HG02759 (cell line): ENCODE measurements around the gene CEP20.
"Not testable (repeated sequence)": the region's sequence is repeated elsewhere in the genome, so short reads cannot be mapped to it uniquely, and the experiment has no call there.

Source experiments
- ATAC-seq: cut with Tn5 transposase; IDR thresholded peaks from one replicate; pipeline ENCODE4 v1.9.1; 2021; ENCODE audit warnings: mild to moderate bottlenecking, moderate library complexity; ENCODE audit not compliant: unreplicated experiment

The CEP20 gene, protein sequence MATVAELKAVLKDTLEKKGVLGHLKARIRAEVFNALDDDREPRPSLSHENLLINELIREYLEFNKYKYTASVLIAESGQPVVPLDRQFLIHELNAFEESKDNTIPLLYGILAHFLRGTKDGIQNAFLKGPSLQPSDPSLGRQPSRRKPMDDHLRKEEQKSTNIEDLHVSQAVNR

DNA sequence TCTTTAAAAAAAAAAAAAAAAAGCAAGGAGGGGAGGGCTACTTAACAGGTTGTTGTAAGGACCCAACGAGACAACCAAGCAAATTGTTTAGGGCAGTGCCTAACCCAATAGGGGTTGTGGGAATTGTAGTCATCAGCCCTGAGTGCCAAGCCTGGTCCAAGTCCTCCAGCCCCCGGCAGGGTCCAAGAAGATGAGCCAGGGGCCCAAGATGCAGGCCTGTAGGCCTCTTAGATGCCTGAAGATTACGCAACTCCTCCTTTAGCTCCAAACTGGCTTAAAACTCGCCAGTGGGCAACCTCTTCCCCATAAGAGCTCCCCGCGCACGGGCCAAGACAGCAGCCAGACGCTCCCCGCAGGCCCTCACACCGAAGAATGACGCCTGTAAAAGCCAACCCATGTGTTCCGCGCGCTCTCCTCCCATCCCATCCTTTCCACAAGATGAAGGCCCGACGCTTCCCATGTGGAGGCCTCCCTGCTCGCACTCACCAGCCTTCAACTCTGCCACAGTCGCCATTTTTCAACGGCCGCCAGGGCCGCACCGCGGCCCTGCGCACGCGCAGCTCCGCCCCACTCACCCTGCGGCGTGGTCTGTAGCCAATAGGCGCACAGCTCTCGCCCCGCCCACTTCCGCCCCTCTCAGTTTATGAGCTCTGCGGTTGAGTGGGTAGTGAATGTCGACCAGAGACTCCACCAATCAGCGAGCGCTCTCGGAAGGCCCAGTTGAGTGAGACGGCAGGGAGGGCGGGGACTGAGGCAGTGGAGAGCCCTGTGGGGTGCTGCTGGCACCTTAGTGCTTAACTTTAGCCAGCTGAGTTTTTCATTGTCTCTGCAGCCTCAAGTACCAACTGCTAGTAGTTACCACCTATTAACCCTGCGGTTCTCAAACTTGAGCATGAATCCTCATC lies at the start of gene CEP20:
CEP20 (minus strand) TSS at position 532 of the 905 bp plus-strand sequence; CDS start at position 514, 18 bp downstream.
- ATAC-seq: peak; percentile 99

DNA sequence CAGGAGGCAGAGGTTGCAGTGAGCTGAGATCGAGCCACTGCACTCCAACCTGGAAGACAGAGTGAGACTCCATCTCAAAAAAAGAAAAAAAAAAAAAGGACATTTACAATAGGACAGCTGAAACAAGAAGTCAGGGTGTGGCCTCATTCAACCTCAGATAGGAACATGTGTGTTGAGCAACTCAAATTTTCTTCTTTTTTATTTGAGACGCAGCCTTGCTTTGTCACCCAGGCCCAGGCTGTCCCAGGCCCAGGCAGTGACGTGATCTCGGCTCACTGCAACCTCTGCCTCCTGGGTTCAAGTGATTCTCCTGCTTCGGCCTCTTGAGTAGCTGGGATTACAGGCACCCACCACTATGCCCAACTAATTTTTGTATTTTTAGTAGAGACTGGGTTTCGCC lies 48.4 kb upstream of the CEP20 start:
- ATAC-seq: not testable (repeated sequence)

DNA sequence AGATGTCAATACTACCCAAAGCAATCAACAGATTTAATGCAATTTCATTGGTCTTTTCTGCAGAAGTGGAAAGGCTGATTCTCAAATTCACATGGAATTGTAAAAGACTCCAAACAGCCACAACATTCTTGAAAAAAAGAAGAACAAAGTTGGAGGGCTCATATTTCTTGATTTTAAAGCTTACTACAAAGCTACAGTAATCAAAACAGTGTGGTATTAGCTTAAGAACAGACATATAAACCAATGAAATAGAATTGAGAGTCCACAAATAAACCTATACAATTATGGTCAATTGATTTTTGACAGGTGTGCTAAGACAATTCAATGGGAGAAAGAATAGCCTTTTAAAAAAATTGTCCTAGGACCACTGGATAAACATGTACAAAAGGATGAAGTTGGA lies 46.6 kb upstream of the CEP20 start:
- ATAC-seq: no peak

DNA sequence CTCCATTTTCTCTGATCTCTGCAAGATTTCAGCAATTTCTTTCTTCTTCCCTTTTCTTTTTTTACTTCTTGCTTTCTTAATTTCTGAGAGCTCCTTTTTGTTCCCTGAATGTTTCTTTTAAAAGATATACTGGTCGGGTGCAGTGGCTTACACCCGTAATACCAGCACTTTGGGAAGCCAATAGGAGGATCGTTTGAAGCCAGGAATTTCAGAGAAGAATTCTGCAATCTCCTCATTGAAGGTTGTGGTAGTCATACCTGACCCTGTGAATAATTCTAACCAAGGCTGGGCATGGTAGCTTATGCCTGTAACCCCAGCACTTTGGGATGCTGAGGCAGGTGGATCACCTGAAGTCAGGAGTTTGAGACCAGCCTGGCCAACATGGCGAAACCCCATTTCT lies 45.4 kb upstream of the CEP20 start:
- ATAC-seq: no peak

DNA sequence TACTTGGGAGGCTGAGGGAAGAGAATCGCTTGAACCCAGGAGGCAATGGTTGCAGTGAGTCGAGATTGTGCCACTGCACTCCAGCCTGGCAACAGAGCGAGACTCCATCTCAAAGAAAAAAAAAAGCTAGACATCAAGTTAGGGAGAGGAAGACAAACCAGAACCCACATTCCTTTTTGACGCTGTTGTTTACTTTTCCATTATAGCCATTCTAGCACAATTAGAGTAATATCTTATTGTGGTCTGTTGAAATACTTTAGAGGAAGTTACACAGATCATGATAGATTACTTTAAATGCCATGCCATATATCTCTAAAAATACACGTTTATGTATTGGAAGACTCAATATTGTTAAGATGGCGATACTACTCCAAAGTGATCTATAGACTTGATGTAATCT lies 44.5 kb upstream of the CEP20 start:
- ATAC-seq: no peak

DNA sequence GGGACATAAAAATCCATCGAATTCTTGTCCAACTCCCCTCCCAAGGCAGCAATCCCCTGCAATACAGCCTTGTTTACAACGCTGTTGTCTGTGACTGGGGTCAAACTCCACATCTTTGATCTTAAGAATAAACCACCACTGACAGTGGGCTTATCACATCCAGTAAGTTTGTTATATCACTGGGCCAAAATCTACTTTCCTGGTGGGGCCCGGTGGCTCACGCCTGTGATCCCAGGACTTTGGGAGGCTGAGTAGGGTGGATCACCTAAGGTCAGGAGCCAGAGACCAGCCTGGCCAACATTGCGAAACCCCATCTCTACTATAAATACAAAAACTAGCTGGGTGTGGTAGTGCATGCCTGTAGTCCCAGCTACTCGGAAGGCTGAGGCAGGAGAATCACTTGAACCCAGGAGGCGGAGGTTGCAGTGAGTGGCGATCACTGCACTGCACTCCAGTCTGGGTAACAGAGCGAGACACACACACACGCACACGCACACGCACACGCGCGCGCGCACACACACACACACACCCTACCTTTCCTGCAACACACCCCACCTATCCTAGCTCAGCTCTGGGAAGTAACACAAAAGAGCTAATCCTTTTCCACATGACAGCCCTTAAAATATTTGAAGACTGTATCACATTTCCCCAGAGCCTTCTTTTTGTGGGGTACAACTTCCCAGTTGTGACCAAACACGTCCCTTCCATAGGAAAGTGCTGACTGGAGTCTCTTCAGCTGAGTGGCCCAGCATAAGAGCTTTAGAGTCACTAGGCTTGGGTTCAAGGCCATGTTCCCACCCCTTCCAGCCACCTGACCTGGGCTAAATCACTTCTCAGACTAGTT lies 40.1 kb upstream of the CEP20 start:
- no peak for ATAC-seq

DNA sequence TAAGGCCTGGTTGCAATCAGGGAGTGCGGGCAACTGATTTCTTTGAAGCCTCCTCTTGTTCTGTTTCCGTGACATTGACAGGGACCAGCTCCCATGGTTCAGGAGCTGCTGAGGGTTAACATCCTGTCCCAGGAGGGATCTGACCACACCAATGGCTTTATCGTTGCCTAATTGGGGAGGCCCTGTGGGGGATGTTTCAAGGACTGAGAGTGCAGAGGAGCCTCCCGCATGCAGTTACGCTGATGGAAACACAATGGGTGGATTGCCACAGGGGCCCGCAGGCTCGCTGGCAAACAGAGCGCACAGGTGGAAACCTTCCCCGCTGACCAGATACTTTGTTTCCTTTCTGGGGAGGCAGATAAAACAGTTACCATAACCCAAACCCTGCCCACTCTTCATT lies 37.2 kb upstream of the CEP20 start:
- ATAC-seq: no peak

DNA sequence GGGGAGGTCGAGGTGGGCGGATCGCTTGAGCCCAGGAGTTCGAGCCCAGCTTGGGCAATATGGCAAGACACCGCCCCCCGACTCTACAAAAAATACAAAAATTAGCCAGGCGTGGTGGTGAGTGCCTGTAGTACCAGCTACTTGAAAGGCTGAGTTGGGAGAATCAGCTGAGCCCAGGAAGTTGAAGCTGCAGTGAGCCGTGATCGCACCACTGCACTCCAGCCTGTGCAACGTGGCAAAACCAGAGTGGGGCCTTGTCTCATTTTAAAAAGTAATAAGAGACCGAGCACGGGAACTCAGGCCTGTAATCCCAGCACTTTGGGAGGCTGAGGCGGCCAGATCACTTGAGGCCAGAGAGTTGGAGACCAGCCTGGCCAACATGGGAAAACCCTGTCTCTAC lies 36.6 kb upstream of the CEP20 start:
- no peak for ATAC-seq

DNA sequence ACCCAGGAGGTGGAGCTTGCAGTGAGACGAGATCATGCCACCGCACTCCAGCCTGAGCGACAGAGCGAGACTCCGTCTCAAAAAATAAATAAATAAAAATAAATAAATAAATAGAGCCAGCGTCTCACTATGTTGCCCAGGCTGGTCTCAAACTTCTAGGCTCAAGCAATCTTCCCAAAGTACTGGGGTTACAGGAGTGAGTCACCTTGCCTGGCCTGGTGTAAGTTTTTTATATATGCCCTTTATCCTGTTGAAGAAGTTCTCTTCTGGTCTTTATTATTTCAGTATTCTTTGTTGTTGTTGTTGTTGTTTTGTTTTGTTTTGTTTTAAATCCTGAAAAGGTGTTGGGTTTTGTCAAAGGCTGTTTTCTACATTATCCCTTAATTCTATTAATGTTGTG lies 30.9 kb upstream of the CEP20 start:
- no peak for ATAC-seq

DNA sequence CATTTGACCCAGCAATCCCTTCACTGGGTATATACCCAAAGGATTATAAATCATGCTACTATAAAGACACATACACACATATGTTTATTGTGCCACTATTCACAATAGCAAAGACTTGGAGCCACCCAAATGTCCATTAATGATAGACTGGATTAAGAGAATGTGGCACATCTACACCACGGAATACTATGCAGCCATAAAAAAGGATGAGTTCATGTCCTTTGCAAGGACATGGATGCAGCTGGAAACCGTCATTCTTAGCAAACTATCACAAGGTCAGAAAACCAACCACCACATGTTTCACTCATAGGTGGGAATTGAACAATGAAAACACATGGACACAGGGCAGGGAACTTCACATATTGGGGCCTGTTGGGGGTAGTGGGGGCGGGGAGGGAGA lies 29.9 kb upstream of the CEP20 start:
- not testable (repeated sequence) for ATAC-seq

DNA sequence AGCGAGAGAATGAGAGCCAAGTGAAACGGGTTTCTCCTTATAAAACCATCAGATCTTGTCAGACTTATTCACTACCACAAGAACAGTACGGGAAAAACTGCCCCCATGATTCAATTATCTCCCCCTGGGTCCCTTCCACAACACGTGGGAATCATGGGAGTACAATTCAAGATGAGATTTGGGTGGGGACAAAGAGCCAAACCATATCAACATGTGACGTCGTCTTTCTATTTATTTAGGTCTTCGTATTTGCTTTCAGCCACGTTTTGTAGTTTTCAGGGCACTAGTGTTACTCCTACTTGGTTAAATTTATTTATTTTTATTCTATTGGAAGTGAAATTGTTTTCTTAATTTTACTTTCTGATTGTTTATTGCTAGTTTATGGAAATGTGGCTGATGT lies 27.9 kb upstream of the CEP20 start:
- ATAC-seq: no peak

DNA sequence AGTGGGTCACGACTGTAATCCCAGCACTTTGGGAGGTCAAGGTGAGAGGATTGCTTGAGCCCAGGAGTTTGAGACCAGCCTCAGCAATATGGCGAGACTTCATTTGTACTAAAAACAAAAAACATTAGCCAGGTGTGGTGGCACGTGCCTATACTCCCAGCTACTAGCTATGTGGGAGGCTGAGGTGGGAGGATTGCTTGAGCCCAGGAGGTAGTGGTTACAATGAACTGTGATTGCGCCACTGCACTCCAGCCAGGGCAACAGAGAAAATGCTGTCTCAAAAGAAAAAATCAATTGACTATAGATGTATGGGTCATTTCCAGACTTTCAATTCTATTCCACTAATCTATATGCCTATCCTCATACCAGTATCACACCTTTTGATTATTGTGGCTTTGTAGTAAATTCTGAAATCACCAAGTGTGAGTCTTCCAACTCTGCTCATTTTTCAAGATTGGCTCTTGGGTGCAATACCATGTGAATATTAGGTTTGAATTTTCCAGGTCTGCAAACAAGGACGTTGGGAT lies 27.2 kb upstream of the CEP20 start:
- no peak for ATAC-seq

DNA sequence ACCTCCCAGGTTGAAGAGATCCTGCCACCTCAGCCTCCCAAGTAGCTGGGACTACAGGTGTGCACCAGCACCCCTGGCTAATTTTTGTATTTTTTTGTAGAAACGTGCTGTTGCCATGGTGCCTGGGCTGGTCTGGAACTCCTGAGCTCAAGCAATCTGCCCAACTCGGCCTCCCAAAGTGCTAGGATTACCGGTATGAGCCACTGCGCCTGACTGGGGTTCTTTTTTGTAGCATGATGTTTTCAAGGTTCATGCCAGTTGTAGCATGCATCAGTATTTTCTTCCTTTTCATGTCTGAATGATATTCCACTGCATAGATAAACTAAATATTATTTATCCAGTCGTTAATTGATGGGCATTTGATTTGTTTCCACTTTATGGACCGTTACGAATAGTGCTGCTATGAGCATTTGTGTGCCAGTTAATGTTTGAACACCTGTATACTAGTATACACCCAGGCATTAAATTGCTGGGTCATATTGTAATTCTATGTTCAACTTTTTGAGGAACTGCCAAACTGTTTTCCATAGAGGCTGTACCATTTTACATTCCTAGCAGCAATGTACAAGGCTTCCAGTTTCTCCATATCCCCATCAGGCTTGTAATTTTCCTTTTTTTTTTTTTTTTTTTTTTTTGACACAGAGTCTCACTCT lies 24.8 kb upstream of the CEP20 start:
- no peak for ATAC-seq

DNA sequence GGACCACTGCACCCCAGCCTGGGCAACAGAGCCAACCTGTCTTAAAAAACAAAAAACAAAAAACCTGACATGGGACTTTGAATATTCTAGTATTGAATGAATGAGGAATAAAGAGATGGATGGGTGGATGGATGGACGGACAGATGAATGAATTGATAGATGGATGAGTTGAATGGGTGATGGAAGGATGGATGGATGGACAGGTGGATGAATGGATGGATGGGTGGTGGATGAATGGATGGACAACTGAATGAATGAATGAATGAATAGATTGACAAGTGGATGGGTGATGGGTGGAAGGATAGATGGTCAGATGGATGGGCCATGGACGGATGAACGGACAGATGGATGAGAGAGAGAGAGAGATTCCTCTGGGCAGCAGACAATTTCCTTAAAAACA lies 22.8 kb upstream of the CEP20 start:
- ATAC-seq: no peak

DNA sequence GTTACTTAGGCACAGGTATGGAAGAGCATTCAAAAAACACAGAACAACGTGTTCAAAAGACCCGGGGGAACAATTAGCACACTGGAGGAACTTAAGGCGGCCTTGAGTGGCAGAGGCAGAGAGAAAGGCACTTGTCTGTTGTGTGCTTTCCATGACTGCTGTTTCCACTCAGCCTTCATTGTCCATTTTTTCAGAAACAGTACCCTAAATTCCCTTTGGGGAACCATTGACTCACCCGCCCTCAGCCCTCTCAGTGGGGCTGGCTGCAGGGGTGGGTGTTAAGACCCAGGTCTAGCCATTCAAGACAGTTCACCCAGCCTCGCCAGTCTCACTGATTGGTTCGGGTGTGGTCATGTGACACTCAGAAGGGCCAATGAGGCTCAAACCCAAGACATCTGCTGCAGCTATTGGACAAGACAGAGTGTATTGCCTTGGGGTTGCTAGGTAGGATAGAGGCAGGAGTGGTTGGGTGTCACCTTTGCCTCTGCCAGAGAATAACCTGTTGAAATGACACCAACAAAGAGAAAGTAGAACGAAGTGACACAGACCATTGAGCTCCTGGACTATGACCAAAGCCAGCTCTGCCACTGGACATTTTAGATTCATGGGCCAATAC lies 19.6 kb upstream of the CEP20 start:
- ATAC-seq: peak; percentile 100

DNA sequence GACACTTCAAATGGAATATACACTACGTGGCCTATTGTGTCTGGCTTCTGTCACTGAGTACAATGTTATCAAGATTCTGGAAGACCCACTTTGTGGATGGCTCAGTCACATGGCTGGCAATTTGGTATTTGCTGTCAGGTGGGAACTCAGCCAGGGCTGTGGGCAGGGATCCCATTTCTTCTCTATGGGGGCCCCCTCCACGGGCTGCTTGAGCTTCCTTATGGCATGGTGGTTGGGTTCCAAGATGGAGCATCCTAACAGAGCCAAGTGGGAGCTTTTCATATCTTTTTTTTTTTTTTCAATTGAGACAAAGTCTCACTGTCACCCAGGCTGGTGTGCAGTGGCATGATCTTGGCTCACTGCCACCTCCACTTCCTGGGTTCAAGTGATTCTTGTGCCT lies 18.0 kb upstream of the CEP20 start:
- ATAC-seq: no peak

DNA sequence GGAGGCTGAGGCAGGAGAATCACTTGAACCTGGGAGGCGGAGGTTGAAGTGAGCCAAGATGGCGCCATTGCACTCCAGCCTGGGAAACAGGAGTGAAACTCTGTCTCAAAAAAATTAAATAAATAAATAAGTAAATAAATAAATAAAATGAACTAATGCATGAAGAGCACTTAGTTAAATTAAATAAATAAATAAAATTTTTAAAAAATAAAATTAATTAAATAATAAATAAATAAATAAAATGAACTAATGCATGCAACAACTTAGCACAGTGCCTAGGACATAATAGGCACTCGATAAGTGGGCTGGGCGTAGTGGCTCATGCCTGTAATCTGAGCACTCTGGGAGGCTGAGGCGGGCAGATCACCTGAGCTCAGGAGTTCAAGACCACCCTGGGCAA lies 15.6 kb upstream of the CEP20 start:
- ATAC-seq: no peak

DNA sequence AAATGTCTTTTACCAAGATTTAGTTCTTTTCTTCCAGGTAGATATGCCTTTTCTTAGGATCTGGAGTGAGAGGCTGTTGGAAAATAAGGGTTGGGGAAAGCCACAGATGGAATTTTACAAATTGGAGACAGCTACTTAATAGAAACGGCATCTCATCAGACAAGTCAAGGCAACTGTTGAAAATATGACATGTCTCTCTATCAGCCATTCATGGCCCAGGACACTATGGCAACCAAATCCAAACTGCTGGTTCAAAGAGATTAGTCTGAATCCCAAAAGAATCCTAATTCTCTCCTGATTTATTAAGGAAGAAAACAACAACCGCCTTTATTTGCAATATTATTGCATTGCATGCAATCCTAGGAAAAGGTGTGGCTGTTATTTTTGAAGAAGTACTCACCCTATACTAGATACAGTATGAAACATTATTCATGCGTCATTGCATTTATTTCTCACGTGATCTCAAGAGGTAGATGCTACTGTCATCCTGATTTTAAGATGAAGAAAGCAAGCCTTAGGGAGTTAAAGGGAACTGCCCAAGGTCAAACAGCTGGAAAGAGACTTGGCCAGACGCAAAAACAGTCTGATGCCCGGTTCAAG lies 12.6 kb upstream of the CEP20 start:
- no peak for ATAC-seq

DNA sequence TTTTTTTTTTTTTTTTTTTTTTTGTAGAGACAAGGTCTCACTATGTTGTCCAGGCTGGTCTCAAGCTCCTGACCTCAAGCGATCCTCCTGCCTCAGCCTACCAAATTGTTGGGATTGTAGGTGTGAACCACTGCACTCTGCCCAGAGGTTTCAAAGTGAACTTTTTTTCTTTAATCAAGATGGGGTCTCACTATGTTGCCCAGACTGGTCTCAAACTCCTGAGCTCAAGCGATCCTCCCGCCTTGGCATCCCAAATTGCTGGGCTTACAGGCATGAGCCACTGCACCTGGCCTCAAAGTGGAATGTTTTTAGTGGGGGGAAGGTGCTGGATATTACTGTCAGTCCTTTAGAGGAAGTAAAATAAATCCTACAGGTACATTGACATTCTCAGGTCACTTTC lies 12.0 kb upstream of the CEP20 start:
- ATAC-seq: no peak

DNA sequence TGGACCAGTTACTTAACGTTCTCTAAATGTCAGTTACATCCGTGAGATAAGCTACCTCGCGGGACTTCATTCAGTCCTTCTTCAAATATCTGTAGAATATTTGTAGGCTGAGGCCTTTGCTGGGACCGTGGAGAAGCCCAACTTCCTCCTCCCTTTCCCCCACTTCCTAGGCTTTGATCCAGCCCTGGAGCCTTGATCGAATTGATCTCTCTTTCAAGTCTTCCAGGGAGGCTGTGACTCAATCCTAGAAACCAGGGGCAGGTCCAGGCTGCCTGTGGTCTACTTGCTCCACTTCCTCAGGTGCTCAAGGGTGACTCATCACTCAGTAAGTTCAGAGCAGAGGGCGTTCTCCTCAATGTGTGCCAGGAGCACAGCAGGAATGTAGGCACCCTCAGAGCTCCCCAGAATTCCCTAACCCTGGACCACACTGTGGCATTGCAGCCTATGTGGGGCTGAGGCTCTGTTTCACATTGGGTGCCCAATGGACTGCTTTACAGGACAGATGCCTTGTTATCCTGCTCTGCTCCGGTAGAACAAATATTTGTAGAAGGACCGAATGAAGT lies 11.2 kb upstream of the CEP20 start:
- peak; percentile 59 for ATAC-seq
